H9 (cell line): Measurements from ENCODE around the gene SLC36A4. TPM values are rescaled to one million over a fixed set of nuclear protein-coding genes. Genes with fewer than 3 reads are reported as not detected.

Experiments
- DNase-seq: peaks from one replicate; pipeline ENCODE4 v3.0.0-alpha.2; 2017
- H2AFZ ChIP-seq: one replicate; pipeline ENCODE4 v1.6.1; 2013; ENCODE audit warnings: mild to moderate bottlenecking, low read length, control low read depth, moderate library complexity
- H2AK5ac ChIP-seq: 2 replicates; pipeline ENCODE4 v1.6.1; 2013; ENCODE audit warnings: low read length, control low read depth, mixed read lengths; ENCODE audit not compliant: insufficient read length
- H2BK120ac ChIP-seq: one replicate; pipeline ENCODE4 v1.6.1; 2013; ENCODE audit warnings: low read depth, mild to moderate bottlenecking, low read length, control low read depth, inconsistent platforms; ENCODE audit not compliant: poor library complexity, severe bottlenecking
- H2BK12ac ChIP-seq: 2 replicates; pipeline ENCODE4 v1.6.1; 2013; ENCODE audit warnings: low read length, control low read depth, mixed read lengths, low read depth; ENCODE audit not compliant: insufficient read length
- H2BK15ac ChIP-seq: 2 replicates; pipeline ENCODE4 v1.6.1; 2013; ENCODE audit warnings: low read depth, low read length, control low read depth
- H2BK20ac ChIP-seq: one replicate; pipeline ENCODE4 v1.6.1; 2013; ENCODE audit warnings: low read depth, mild to moderate bottlenecking, low read length, control low read depth, inconsistent platforms; ENCODE audit not compliant: poor library complexity, severe bottlenecking
- H2BK5ac ChIP-seq: 2 replicates; pipeline ENCODE4 v1.6.1; 2013; ENCODE audit warnings: low read length, control low read depth, mixed read lengths; ENCODE audit not compliant: insufficient read length
- H3K14ac ChIP-seq: 2 replicates; pipeline ENCODE4 v1.6.1; 2013; ENCODE audit warnings: low read length, control low read depth; ENCODE audit not compliant: insufficient read depth
- H3K18ac ChIP-seq: 2 replicates; pipeline ENCODE4 v1.6.1; 2013; ENCODE audit warnings: low read depth, mild to moderate bottlenecking, mixed read lengths, low read length, control low read depth; ENCODE audit not compliant: insufficient read length
- H3K23ac ChIP-seq: 2 replicates; pipeline ENCODE4 v1.6.1; 2013; ENCODE audit warnings: low read length, control low read depth, mixed read lengths, low read depth; ENCODE audit not compliant: insufficient read length
- H3K23me2 ChIP-seq: 2 replicates; pipeline ENCODE4 v1.6.1; 2013; ENCODE audit warnings: low read depth, mild to moderate bottlenecking, mixed read lengths, low read length, control low read depth; ENCODE audit not compliant: insufficient read length, poor library complexity, severe bottlenecking
- H3K27ac ChIP-seq: 2 replicates; pipeline ENCODE4 v1.5.1; 2013; ENCODE audit warnings: low read length, control low read depth, mixed read lengths, low read depth; ENCODE audit not compliant: insufficient read length
- H3K27me3 ChIP-seq: 2 replicates; pipeline ENCODE4 v1.6.1; 2013; ENCODE audit warnings: low read length, control low read depth, inconsistent platforms; ENCODE audit not compliant: insufficient read depth
- H3K4ac ChIP-seq: 2 replicates; pipeline ENCODE4 v1.6.1; 2013; ENCODE audit warnings: low read depth, mild to moderate bottlenecking, control low read depth, inconsistent platforms, low read length, moderate library complexity
- H3K4me1 ChIP-seq: 2 replicates; pipeline ENCODE4 v1.6.1; 2013; ENCODE audit warnings: low read length, control low read depth, inconsistent platforms; ENCODE audit not compliant: insufficient read depth
- H3K4me2 ChIP-seq: 2 replicates; pipeline ENCODE4 v1.6.1; 2013; ENCODE audit warnings: low read length, control low read depth, mixed read lengths; ENCODE audit not compliant: insufficient read length, insufficient read depth
- H3K56ac ChIP-seq: 2 replicates; pipeline ENCODE4 v1.6.1; 2013; ENCODE audit warnings: low read depth, mild to moderate bottlenecking, mixed read lengths, low read length, control low read depth; ENCODE audit not compliant: insufficient read length
- H3K79me1 ChIP-seq: 2 replicates; pipeline ENCODE4 v1.6.1; 2013; ENCODE audit warnings: low read depth, mild to moderate bottlenecking, moderate library complexity, low read length, control low read depth, inconsistent platforms; ENCODE audit not compliant: insufficient read depth, poor library complexity, severe bottlenecking
- H3K79me2 ChIP-seq: 2 replicates; pipeline ENCODE4 v1.6.1; 2013; ENCODE audit warnings: low read length, control low read depth, inconsistent platforms; ENCODE audit not compliant: insufficient read depth
- H3K9ac ChIP-seq: 2 replicates; pipeline ENCODE4 v1.6.1; 2013; ENCODE audit warnings: low read length, control low read depth, mixed read lengths; ENCODE audit not compliant: insufficient read length; ENCODE audit errors: extremely low read depth
- H3K9me3 ChIP-seq: one replicate; pipeline ENCODE4 v1.6.1; 2013; ENCODE audit warnings: low read depth, low read length, inconsistent platforms; ENCODE audit not compliant: control insufficient read depth
- H3T11ph ChIP-seq: one replicate; pipeline ENCODE4 v1.6.1; 2013; ENCODE audit warnings: mild to moderate bottlenecking, low read length, control low read depth, inconsistent platforms
- H4K20me1 ChIP-seq: one replicate; pipeline ENCODE4 v1.6.1; 2013; ENCODE audit not compliant: control insufficient read depth, insufficient read length, insufficient read depth
- H4K5ac ChIP-seq: 2 replicates; pipeline ENCODE4 v1.6.1; 2013; ENCODE audit warnings: low read depth, mild to moderate bottlenecking, mixed read lengths, low read length, control low read depth; ENCODE audit not compliant: insufficient read length
- H4K8ac ChIP-seq: replicated peaks from 2 replicates; pipeline ENCODE4 v1.6.1; 2013; ENCODE audit warnings: low read length, control low read depth, mixed read lengths, low read depth; ENCODE audit not compliant: insufficient read length
- H4K91ac ChIP-seq: 2 replicates; pipeline ENCODE4 v1.6.1; 2013; ENCODE audit warnings: low read depth, mild to moderate bottlenecking, moderate library complexity, mixed read lengths, low read length, control low read depth; ENCODE audit not compliant: insufficient read length
- H3K27ac Mint-ChIP-seq, 3 experiments: 2 replicates in 2 of 3; 3 replicates in 1 of 3; pipeline ENCODE4 v1.8.0; 2020 to 2021; ENCODE audit warnings: mixed read lengths in 3 of 3, mild to moderate bottlenecking in 1 of 3, moderate library complexity in 1 of 3
- H3K27me3 Mint-ChIP-seq: 2 replicates; pipeline ENCODE4 v1.8.0; 2021; ENCODE audit warnings: low read depth, mild to moderate bottlenecking, moderate library complexity, mixed read lengths
- H3K36me3 Mint-ChIP-seq, 3 experiments: 2 replicates in 2 of 3; 3 replicates in 1 of 3; pipeline ENCODE4 v1.8.0; 2020 to 2021; ENCODE audit warnings: low read depth in 3 of 3, mixed read lengths in 3 of 3; ENCODE audit not compliant: insufficient read depth in 1 of 3
- H3K4me1 Mint-ChIP-seq, 2 experiments: 2 replicates each; pipeline ENCODE4 v1.8.0; 2020; ENCODE audit warnings: mixed read lengths in 2 of 2
- H3K4me3 Mint-ChIP-seq, 2 experiments: 2 replicates in 1 of 2; 3 replicates in 1 of 2; pipeline ENCODE4 v1.8.0; 2020 to 2021; ENCODE audit warnings: mild to moderate bottlenecking in 2 of 2, mixed read lengths in 2 of 2, moderate library complexity in 1 of 2
- H3K9me3 Mint-ChIP-seq, 2 experiments: 2 replicates in 1 of 2; 3 replicates in 1 of 2; pipeline ENCODE4 v1.8.0; 2020; ENCODE audit warnings: mild to moderate bottlenecking in 2 of 2, mixed read lengths in 2 of 2, moderate library complexity in 1 of 2
- total RNA-seq: library from RNA; stranded (reverse); gene quantifications from 2 replicates; pipeline ENCODE4 v1.2.1, GENCODE V29; 2021
- TF ChIP-seq, protein P1 (sequence below): fragments of 200-600 bp; sonication (generic); conservative IDR thresholded peaks from 3 replicates; pipeline ENCODE4 v1.8.0; 2021; ENCODE audit warnings: antibody characterized with exemption, mild to moderate bottlenecking

The SLC36A4 gene
- total RNA-seq, 1 experiment from 2014 or later: 33.3 TPM

DNA sequence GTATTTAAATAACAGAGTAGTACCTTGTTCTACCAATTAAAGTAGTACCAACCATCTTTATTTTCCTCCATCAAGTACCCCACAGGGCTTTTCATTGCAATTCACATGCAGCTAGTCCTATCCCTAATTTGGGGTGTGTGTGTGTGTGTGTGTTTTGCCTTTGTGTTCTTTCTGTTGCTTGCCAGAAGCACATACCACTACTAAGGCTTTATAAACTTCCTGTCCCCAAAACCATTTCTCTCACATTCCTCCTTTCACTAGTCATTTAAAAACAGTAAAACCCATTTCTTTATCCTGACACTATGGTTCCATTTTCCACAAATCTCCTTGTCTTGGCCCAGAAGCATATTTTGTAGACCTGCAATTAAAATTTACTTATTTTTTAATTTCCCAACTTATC lies 54.6 kb downstream of the SLC36A4 start:
- H3K9ac ChIP-seq: no peak overlapping the region
- H4K20me1 ChIP-seq: no peaks in the 10 kb centered on the region
- H4K5ac ChIP-seq: no peak overlapping the region
- no peak overlapping the region for H3K14ac ChIP-seq
- H3K23me2 ChIP-seq: no peaks in the 10 kb centered on the region
- no peak overlapping the region for H3K27ac ChIP-seq
- H3K79me2 ChIP-seq: no peaks in the 10 kb centered on the region
- no peak overlapping the region for H2AFZ ChIP-seq
- H2BK12ac ChIP-seq: no peak overlapping the region
- no peak overlapping the region for H3K27ac Mint-ChIP-seq
- no peak overlapping the region for H3T11ph ChIP-seq
- no peak overlapping the region for H2BK20ac ChIP-seq
- no peak for DNase-seq
- H3K27me3 ChIP-seq: no peaks in the 10 kb centered on the region
- no peak overlapping the region for H3K4ac ChIP-seq
- H2AK5ac ChIP-seq: no peak overlapping the region
- H2BK120ac ChIP-seq: no peak overlapping the region
- H3K4me1 Mint-ChIP-seq: no peaks in the 10 kb centered on the region
- no peak overlapping the region for H3K4me3 Mint-ChIP-seq
- H3K9me3 Mint-ChIP-seq: peaks cover 0 to 2% of the 10 kb centered on the region in 2 experiments; a peak in 2 of 5 replicates
- no peaks in the 10 kb centered on the region for H3K9me3 ChIP-seq
- TF ChIP-seq, protein P1, sequence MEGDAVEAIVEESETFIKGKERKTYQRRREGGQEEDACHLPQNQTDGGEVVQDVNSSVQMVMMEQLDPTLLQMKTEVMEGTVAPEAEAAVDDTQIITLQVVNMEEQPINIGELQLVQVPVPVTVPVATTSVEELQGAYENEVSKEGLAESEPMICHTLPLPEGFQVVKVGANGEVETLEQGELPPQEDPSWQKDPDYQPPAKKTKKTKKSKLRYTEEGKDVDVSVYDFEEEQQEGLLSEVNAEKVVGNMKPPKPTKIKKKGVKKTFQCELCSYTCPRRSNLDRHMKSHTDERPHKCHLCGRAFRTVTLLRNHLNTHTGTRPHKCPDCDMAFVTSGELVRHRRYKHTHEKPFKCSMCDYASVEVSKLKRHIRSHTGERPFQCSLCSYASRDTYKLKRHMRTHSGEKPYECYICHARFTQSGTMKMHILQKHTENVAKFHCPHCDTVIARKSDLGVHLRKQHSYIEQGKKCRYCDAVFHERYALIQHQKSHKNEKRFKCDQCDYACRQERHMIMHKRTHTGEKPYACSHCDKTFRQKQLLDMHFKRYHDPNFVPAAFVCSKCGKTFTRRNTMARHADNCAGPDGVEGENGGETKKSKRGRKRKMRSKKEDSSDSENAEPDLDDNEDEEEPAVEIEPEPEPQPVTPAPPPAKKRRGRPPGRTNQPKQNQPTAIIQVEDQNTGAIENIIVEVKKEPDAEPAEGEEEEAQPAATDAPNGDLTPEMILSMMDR: no peak
- no peak overlapping the region for H3K4me2 ChIP-seq
- peaks cover 0 to 3% (median 2%) of the 10 kb centered on the region in 3 experiments; a peak in 3 of 7 replicates for H3K36me3 Mint-ChIP-seq
- no peak overlapping the region for H2BK15ac ChIP-seq
- no peak overlapping the region for H4K91ac ChIP-seq
- no peaks in the 10 kb centered on the region for H3K4me1 ChIP-seq
- H3K79me1 ChIP-seq: no peaks in the 10 kb centered on the region
- no peak overlapping the region for H4K8ac ChIP-seq
- no peak overlapping the region for H2BK5ac ChIP-seq
- H3K27me3 Mint-ChIP-seq: no peaks in the 10 kb centered on the region
- H3K56ac ChIP-seq: no peak overlapping the region
- no peak overlapping the region for H3K23ac ChIP-seq
- H3K18ac ChIP-seq: no peak overlapping the region
